BLaER1 treated with 17β-estradiol and CSF1 and Interleukin-3, amounts not matched to agents 10 nM and 100 nM (cell line): ENCODE measurements around the gene LCOR.
"Not testable (repeated sequence)": the region's sequence is repeated elsewhere in the genome, so short reads cannot be mapped to it uniquely, and the experiment has no call there.

Source experiments
- H3K27ac ChIP-seq, 11 experiments: shearing (Covaris generic); formaldehyde crosslinking; 2 replicates each; pipeline ENCODE4 v1.8.1; 2022
- H3K27me3 ChIP-seq, 11 experiments: shearing (Covaris generic); formaldehyde crosslinking; 2 replicates each; pipeline ENCODE4 v1.8.1; 2022
- H3K36me3 ChIP-seq, 11 experiments: shearing (Covaris generic); formaldehyde crosslinking; 2 replicates each; pipeline ENCODE4 v1.8.1; 2022
- H3K4me1 ChIP-seq, 10 experiments: shearing (Covaris generic); formaldehyde crosslinking; 2 replicates each; pipeline ENCODE4 v1.8.1; 2022
- H3K4me2 ChIP-seq, 11 experiments: shearing (Covaris generic); formaldehyde crosslinking; 2 replicates each; pipeline ENCODE4 v1.8.1; 2022
- H3K4me3 ChIP-seq, 10 experiments: shearing (Covaris generic); formaldehyde crosslinking; 2 replicates each; pipeline ENCODE4 v1.8.1; 2022
- H3K9ac ChIP-seq, 11 experiments: shearing (Covaris generic); formaldehyde crosslinking; 2 replicates each; pipeline ENCODE4 v1.8.1; 2022
- H3K9me3 ChIP-seq, 11 experiments: shearing (Covaris generic); formaldehyde crosslinking; replicated peaks in 1 of 11; 2 replicates each; pipeline ENCODE4 v1.8.1; 2022
- H4K20me1 ChIP-seq, 11 experiments: shearing (Covaris generic); formaldehyde crosslinking; 2 replicates each; pipeline ENCODE4 v1.8.1; 2022
- Cebpa-rat ChIP-seq, 11 experiments: shearing (Covaris generic); IDR thresholded peaks; 2 replicates each; pipeline ENCODE4 v1.8.1; 2022

Gene LCOR

DNA sequence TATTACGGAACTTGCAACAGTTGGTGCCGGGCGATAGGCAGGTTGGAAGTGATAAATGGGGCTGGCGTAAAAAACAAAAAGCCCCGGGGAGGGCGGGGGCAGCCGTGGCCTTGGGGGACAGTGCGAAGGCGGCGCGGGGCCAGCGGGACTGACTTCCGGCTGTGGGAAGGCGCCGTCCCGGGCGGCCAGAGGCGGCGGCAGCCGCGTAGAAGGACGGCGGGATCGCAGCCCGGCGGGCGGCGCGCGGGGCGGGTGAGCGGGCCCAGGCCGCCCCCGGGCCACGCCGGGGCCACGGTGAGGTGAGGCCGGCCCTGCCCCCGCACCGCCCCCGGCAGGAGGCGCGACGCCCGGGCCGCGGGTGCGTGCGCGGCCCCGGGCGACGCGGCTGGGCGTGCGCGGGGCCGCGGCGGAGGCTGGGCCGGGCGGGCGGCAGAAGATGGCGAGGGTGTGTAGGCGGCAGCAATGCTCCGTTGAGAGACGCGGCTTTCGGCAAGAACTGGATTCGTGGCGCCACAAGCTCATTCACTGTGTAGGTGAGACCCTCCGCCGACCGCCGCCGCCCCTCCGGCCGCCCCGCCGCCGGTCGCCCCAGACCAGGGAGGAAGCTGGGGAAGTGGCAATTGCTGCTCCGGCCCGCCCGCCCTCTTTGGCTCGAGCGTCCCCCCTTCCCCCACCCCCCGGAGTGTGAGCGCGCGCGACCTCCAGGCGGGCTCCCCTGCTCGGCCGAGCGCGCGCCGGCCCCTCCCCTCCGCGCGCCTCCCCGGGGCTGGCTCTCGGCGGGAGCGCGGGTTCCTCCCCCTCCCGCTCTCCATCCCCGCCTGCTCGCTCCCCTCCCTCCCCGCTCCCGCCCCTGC is at the start of gene LCOR:
Gene LCOR, plus strand, starts transcription at position 432 of the 854 bp plus-strand sequence. CDS start 116,760 bp downstream, outside the sequence.
- H4K20me1 ChIP-seq: peaks cover 37 to 43% (median 42%) of the 10 kb centered on the region in 11 experiments
- no peak for TF ChIP-seq Cebpa-rat (IDR thresholded peaks at IDR 0.05)
- peak within 1 kb of the TSS; percentile 87 to 97 (median 94) for H3K27ac ChIP-seq
- H3K9ac ChIP-seq: peak within 1 kb of the TSS; percentile 89 to 96 (median 94)
- peaks cover 0 to 13% (median 7%) of the 10 kb centered on the region in 11 experiments; a peak in 18 of 22 replicates for H3K36me3 ChIP-seq
- no peaks in the 10 kb centered on the region for H3K27me3 ChIP-seq
- peaks cover 45 to 56% (median 52%) of the 10 kb centered on the region in 10 experiments for H3K4me1 ChIP-seq
- 0 out of 22 replicates have a peak, but pooled peaks cover 0 to under 1% (median 0%) of the 10 kb centered on the region in 11 experiments for H3K9me3 ChIP-seq
- H3K4me2 ChIP-seq: peak within 1 kb of the TSS; percentile 82 to 97 (median 93)
- peak within 1 kb of the TSS; percentile 90 to 99 (median 95) for H3K4me3 ChIP-seq

DNA sequence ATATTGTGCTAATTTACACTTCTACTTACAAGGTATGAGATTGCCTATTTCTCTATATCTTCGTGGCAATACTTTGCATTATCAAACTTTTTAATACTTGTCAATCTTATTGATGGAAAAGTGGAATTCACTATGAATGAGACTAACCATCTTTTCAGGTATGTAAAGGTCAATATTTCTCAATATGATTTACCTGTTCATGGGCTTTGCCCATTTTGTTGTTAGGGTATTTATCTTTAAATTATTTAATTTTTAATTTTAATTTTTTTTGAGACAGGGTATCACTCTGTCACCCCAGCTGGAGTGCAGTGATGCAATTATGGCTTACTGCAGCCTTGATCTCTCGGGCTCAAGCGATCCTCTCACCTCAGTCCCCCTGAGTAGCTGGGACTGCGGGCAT is 47.8 kb upstream of the LCOR start:
- Histone ChIP-seq H4K20me1 (peaks cover 0 to 4% (median 0%) of the 10 kb centered on the region in 11 experiments; a peak in 3 of 22 replicates), H3K9me3 (peaks cover 6 to 28% (median 15%) of the 10 kb centered on the region in 11 experiments; a peak in 20 of 22 replicates), H3K9ac (no peak overlapping the region), H3K27me3 (no peaks in the 10 kb centered on the region), H3K4me1 (peaks cover 0 to 10% (median 6%) of the 10 kb centered on the region in 10 experiments; a peak in 16 of 20 replicates), H3K36me3 (peaks cover 0 to 52% (median 26%) of the 10 kb centered on the region in 11 experiments; a peak in 15 of 22 replicates), H3K4me2 (no peak overlapping the region), H3K27ac (no peak overlapping the region), H3K4me3 (no peak overlapping the region)
- no peak for TF ChIP-seq Cebpa-rat (IDR thresholded peaks at IDR 0.05)

DNA sequence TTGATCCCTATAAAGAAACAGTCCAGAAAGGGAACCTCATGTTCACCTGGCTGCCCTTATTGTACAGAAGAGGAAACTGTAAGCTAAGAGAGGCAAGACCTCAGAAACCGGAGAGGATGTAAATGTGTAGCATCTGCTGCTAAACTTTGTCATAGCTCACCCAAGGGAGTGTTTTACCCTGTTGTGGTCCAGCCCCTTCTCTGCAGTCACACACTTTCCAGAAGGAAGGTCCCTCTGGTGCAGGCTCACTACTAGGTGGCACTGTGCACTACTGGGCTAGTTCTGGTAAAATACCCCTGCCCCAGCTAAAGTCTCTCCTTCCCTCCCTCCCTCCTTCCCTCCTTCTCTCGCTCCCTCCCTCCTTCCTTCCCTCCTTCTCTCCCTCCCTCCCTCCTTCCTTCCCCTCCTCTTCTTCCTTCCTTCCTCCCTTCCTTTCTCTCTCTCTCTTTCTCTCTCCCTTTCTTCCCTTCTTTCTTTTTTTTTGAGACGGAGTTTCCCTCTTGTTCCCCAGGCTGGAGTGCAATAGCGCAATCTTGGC is 42.5 kb upstream of the LCOR start:
- Histone ChIP-seq H3K27me3 (no peaks in the 10 kb centered on the region), H3K4me3 (no peak overlapping the region), H4K20me1 (peaks cover 0 to 9% (median 0%) of the 10 kb centered on the region in 11 experiments; a peak in 4 of 22 replicates), H3K36me3 (peaks cover 0 to 62% (median 29%) of the 10 kb centered on the region in 11 experiments; a peak in 16 of 22 replicates), H3K4me1 (peaks cover 5 to 30% (median 24%) of the 10 kb centered on the region in 10 experiments; a peak in 18 of 20 replicates), H3K9ac (no peak overlapping the region), H3K27ac (peak overlapping the region in 2 of 11 experiments; percentile 47 to 59; a peak in 5 of 22 replicates), H3K9me3 (peaks cover under 1 to 14% (median 2%) of the 10 kb centered on the region in 11 experiments; a peak in 18 of 22 replicates), H3K4me2 (peak overlapping the region; percentile 15 to 47 (median 31); a peak in 20 of 22 replicates)
- no peak for TF ChIP-seq Cebpa-rat (IDR thresholded peaks at IDR 0.05)

DNA sequence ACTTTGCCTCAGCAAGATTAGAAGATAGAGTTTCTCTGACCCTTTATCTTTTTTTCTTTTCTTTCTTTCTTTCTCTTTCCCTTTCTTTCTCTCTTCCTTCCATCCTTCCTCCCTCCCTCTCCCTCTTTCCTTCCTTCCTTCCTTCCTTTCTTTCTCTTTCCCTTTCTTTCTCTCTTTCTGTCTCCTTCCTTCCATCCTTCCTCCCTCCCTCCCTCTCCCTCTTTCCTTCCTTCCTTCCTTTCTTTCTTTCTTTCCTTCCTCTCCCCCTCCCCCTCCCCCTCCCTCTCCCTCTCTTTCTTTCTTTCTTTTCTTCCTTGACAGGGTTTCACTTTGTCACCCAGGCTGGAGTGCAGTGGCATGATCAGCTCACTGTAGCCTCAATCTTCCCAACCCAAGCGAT is 40.2 kb upstream of the LCOR start:
- no peak for TF ChIP-seq Cebpa-rat (IDR thresholded peaks at IDR 0.05)
- Histone ChIP-seq H3K9ac (no peak overlapping the region), H3K4me1 (peaks cover 5 to 30% (median 24%) of the 10 kb centered on the region in 10 experiments; a peak in 18 of 20 replicates), H3K4me2 (no peak overlapping the region), H3K9me3 (0 out of 22 replicates have a peak, but pooled peaks cover 0 to 3% (median 0%) of the 10 kb centered on the region in 11 experiments), H4K20me1 (peaks cover 0 to 9% (median 0%) of the 10 kb centered on the region in 11 experiments; a peak in 4 of 22 replicates), H3K27ac (no peak overlapping the region), H3K27me3 (no peaks in the 10 kb centered on the region), H3K4me3 (no peak overlapping the region), H3K36me3 (peaks cover 0 to 55% (median 17%) of the 10 kb centered on the region in 11 experiments; a peak in 13 of 22 replicates)

DNA sequence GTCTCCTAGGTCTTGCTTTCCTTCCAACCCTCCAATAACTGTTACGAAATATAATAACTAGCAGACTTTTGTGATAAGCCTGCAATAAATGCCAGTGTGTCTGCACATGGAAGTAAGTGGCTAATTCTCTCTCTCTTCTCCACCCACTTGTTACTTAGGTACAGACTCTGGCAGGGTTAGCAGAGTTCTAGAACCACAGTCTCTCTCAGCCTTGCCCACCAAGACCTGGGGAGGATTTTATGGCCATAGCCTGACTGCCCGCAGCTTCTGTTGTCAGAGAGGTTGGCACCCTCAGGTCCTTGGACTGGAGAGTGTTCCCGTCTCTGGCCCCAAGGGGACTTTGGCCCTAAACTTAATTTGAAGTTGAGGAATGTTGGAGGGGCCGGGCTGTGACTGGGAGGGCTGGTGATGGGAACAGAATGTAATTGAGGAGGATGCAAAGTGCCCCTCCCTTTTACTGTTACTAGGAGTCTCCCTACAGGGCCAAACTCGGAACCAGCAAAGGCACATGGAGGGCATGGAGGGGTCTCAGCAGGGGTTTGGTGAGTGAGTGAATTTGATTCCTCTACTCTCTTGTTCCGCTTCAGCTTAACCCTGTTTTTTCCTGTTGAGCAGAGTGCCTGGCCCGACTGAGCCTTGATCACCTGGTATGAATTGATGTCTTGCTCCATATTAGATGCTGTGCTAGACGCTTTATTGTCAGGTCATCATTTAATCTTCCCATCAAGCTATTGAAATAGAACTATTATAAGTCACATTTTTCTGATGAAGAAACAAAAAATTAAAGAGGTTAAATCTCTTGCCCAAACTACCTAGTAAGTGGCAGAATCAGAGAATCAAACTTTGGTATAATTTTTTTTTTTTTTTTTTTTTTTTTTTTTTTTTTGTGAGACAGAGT is 37.0 kb upstream of the LCOR start:
- Histone ChIP-seq H3K4me3 (no peak overlapping the region), H3K4me2 (no peak overlapping the region), H3K27ac (no peak overlapping the region), H3K9ac (no peak overlapping the region), H3K36me3 (peaks cover 0 to 67% (median 18%) of the 10 kb centered on the region in 11 experiments; a peak in 16 of 22 replicates), H3K27me3 (no peaks in the 10 kb centered on the region), H3K4me1 (peaks cover 0 to 15% (median 7%) of the 10 kb centered on the region in 10 experiments; a peak in 12 of 20 replicates), H4K20me1 (peaks cover 0 to 7% (median 0%) of the 10 kb centered on the region in 11 experiments; a peak in 1 of 22 replicates), H3K9me3 (peaks cover 0 to 26% (median 14%) of the 10 kb centered on the region in 11 experiments; a peak in 12 of 22 replicates)
- no peak for TF ChIP-seq Cebpa-rat (IDR thresholded peaks at IDR 0.05)

DNA sequence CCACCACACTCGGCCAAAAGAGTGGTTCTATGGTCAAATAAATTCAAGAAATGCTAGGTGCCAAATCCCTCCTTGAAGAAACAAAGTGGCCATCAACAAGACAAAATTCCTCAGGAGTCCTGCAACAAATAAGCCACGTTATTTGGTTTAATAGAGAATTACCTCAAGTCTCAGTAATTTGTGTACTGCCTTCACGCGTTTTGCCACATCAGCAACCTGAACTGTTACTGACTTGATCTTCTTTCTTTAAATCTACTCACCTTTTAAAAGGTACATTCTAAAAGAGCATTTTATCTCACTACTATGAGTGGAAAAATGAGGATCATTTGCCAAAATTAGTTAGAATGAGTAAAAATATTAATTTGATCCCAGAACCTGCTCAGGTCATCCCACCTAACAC is 34.6 kb upstream of the LCOR start:
- Histone ChIP-seq H3K4me3 (no peak overlapping the region), H3K9ac (no peak overlapping the region), H3K4me1 (no peaks in the 10 kb centered on the region), H4K20me1 (peaks cover 0 to 7% (median 0%) of the 10 kb centered on the region in 11 experiments; a peak in 1 of 22 replicates), H3K27me3 (no peaks in the 10 kb centered on the region), H3K36me3 (peaks cover 0 to 66% (median 22%) of the 10 kb centered on the region in 11 experiments; a peak in 17 of 22 replicates), H3K4me2 (no peak overlapping the region), H3K27ac (no peak overlapping the region), H3K9me3 (peaks cover 4 to 42% (median 31%) of the 10 kb centered on the region in 11 experiments; a peak in 21 of 22 replicates)
- no peak for TF ChIP-seq Cebpa-rat (IDR thresholded peaks at IDR 0.05)

DNA sequence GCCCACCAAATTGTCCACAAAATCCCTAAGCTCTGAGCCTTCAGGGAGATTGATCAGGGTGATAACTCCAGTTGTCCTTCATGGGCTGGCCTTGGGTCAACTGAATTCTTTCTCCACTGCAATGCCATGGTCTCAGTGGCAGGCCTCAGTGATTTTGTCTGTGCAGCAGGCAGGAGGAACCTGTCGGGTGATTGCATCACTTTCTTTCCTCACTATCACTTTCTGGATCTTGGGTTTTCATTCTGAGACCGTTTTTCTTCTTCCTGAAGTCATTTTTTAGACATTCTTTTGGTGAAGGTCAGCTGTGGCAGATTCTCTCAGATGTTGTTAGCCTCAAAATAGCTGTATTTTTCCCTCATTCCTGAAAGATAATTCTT is 28.8 kb upstream of the LCOR start:
- Histone ChIP-seq H3K27ac (no peak overlapping the region), H3K36me3 (peaks cover 0 to 47% (median 15%) of the 10 kb centered on the region in 11 experiments; a peak in 16 of 22 replicates), H3K9ac (no peak overlapping the region), H3K9me3 (peaks cover 16 to 52% (median 42%) of the 10 kb centered on the region in 11 experiments), H4K20me1 (no peaks in the 10 kb centered on the region), H3K27me3 (no peaks in the 10 kb centered on the region), H3K4me2 (no peak overlapping the region), H3K4me3 (no peak overlapping the region), H3K4me1 (no peaks in the 10 kb centered on the region)
- TF ChIP-seq Cebpa-rat (IDR thresholded peaks at IDR 0.05): 0 out of 22 replicates have a peak, but pooled peaks of 1 of the 11 experiments have one; percentile 10

DNA sequence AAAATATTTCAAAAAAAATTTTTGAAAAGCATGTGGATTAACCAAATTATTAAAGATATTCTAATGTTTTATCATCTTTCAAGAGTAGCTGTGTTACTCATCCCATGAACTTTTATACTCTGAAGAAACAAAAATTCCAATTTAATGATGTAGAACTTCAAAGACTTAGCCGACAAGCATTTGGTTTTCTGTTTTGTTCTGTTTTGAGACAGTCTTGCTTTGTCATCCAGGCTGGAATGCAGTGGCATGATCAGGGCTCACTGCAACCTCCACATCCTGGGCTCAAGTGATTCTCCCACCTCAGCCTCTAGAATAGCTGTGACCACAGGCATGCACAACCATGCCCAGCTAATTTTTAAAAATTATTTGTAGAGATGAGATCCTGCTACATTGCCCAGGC is 17.8 kb upstream of the LCOR start:
- Histone ChIP-seq H3K4me1 (no peaks in the 10 kb centered on the region), H3K27me3 (no peaks in the 10 kb centered on the region), H3K9me3 (peaks cover 3 to 24% (median 20%) of the 10 kb centered on the region in 11 experiments; a peak in 16 of 22 replicates), H3K4me3 (no peak overlapping the region), H3K27ac (no peak overlapping the region), H3K4me2 (no peak overlapping the region), H3K36me3 (peaks cover 0 to 32% (median 0%) of the 10 kb centered on the region in 11 experiments; a peak in 3 of 22 replicates), H3K9ac (no peak overlapping the region), H4K20me1 (no peaks in the 10 kb centered on the region)
- TF ChIP-seq Cebpa-rat (IDR thresholded peaks at IDR 0.05): no peak

DNA sequence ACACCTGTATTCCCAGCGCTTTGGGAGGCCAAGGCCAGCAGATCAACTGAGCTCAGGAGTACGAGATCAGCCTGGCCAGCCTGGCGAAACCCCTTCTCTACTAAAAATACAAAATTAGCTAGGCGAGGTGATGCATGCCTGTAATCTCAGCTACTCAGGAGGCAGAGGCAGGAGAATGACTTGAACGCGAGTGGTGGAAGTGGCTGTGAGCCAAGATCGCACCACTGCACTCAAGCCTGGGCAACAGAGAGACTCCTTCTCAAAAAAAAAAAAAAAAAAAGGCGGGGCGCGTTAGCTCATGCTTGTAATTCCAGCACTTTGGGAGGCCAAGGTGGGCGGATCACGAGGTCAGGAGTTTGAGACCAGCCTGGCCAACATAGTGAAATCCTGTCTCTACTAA is 13.1 kb upstream of the LCOR start:
- Histone ChIP-seq H3K36me3 (peaks cover 0 to 31% (median 5%) of the 10 kb centered on the region in 11 experiments; a peak in 10 of 22 replicates), H3K9me3 (peaks cover 3 to 30% (median 23%) of the 10 kb centered on the region in 11 experiments; a peak in 16 of 22 replicates)
- not testable (repeated sequence) for H4K20me1 ChIP-seq, H3K4me2 ChIP-seq, H3K9ac ChIP-seq, H3K4me1 ChIP-seq, H3K27ac ChIP-seq, H3K4me3 ChIP-seq, H3K27me3 ChIP-seq
